ENCODE results near the gene RRM2.

DNA sequence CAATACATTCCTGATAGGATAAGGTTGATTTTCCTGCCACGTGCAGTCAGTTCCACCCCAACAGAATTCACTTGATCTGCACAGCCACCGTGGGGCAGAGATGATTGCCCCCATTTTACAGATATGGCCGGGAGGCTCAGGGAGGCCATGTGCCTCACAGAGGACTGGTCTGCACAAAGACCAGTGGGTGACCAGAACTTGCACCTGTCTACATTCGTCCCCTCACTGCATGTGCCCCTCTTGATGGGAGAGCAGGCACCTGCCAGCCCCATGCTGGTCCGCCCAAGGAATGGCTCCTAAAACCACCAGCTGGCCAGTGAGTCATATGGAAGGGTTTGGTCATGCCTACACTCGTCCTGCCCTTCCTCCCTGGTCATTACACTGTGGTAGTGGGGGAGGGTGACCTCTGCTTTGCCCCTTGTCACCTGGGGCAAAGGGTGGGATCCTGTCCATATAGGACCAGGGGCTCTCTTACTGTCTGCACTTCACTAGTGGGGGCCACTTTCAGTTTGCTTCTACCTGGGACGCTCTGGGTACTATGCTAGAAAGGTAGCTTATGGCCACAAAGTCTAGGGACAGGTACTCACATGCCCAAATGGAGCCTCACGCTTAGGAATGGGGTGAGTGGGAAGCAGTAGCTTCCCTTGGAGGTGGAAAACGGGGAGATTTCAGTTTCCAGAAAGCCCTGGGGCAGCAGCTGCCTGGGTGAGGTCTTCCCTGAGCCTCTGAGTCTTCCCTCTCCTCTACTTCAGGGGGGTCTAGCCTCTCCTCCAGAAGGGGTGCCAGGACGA lies 14.7 kb downstream of the RRM2 start:
- TF ChIP-seq, protein P1, sequence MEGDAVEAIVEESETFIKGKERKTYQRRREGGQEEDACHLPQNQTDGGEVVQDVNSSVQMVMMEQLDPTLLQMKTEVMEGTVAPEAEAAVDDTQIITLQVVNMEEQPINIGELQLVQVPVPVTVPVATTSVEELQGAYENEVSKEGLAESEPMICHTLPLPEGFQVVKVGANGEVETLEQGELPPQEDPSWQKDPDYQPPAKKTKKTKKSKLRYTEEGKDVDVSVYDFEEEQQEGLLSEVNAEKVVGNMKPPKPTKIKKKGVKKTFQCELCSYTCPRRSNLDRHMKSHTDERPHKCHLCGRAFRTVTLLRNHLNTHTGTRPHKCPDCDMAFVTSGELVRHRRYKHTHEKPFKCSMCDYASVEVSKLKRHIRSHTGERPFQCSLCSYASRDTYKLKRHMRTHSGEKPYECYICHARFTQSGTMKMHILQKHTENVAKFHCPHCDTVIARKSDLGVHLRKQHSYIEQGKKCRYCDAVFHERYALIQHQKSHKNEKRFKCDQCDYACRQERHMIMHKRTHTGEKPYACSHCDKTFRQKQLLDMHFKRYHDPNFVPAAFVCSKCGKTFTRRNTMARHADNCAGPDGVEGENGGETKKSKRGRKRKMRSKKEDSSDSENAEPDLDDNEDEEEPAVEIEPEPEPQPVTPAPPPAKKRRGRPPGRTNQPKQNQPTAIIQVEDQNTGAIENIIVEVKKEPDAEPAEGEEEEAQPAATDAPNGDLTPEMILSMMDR (IDR thresholded peaks at IDR 0.05), result no peak
- TF ChIP-seq EP300 (IDR thresholded peaks at IDR 0.05) (no peak), POLR2AphosphoS5 (IDR thresholded peaks at IDR 0.05) (no peak), POLR2A (IDR thresholded peaks at IDR 0.05; ENCODE audit: low read depth) (no peak)
